ENCODE results near the gene PAXIP1.

PAXIP1 gene

DNA sequence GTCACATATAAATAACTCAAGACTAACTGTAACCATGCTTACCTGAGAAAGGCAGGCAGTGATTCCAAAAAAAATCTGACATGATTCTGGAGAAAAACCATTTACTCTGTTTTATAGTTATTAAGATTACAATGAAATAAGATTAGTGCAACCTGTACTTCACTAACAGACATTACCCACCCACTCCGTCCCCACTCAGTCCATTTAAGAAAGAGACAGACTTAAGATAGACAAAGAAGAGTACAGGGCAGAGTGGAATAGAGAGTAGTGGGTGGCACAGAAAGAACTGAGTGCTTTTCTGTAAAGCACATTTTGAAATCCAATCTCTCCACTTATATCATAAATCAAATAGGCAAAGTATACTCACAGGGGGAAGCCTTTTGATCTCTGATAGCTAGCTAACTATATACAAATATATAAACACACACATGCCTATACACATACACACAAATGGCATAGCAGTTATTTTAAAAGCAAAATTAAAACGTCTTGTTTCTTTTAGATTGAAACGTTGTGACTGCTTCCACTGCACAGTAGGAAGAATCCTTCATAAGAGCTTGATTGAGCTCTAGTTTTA is 11.9 kb downstream of the PAXIP1 start:
- DNase-seq: no peak

DNA sequence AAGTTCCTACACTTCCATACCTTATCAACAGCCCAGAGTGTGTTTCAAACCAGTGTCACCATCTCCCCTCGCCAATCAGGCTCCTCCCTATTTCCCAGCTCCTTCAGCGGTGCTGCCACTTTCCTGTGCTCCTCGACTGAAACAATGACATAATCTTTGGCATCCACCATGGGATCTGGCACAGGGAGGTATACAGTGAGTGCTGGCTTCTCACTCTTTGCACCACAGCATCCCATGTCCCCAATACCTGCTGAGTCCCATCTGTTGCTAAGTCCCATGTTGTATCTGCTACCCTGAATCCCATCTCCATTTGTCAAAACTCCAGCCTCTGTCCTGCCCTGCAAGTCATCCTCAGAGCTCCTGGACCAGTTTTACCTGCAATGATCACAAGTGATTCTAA is 15.4 kb downstream of the PAXIP1 start:
- DNase-seq: no peak

DNA sequence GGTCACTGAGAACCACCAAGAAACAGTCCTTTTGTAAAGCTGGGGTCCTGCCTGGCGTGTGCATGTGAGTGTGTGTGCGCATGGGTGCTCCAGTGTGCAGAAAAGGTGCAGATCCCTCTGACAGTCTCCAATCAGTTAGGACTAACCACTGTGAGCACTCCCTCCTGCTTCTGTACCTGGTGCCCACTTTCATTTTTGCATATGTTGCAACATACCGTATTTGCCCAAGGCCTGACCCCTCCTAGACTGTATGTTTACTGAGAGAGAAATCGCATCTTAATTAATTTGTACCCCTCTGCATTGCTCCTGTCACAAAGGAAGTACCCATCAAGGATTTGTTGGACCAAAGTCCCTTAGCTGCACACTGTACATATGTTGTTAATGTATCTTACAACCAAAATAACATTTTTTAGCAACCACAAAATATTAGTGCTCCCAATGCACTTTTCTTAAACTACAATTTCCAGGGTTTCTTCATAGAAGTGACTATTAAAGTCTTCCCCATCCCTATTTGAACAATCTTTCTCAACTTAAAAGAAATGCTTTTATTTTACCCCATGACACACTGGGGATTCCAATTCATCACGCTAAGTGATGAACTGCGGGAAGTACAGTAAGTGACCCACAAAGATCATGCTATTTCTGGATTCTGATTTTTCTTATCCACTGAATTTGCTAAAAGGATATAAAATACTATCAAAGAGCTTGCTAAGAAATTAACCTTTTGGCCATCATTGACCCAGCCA is 16.6 kb downstream of the PAXIP1 start:
- DNase-seq: no peak

DNA sequence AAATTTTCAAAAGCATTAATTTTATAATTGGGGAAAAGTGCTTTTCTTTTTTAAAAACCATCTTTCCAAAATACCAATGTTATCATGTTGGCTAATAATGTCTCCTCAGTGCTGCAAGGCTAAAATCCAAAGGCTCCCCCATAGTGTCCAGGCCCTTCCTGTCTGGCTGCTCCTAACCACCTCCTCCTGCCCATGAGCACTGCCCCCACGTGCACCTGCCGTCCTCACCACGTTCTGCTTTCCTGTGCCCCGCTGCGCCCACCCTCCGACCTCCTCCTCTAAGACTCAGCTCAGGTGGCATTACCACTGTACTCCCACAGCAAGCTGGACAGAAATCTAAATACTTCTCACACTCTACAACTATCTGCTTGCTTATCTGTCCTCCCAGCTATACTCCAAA is 17.7 kb downstream of the PAXIP1 start:
- DNase-seq: no peak

DNA sequence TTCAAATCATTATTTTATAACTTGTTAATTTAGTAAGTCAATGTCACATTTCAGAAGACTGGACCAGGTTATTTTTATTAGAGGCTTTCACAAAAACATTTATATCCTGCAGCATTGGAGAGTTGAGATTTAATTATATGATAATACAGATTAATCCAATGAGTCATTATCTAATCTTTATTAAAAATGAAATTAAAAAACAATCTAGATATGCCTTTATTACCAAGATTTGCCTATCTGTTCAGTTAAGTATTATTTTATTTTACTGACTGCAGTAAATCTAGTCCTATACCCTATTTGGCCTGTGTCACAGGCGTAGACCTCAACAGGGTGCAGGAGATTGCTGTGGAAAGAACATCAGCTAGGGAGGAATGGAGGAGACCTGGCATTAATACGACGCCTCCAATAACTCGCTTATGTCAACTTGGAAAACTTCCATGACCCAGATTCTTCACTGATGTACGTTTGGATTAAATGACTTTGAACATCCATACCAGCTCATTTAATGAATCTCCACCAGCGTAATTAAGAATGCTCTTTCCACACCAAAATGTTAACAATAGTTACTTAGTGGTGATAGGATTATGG is 18.2 kb downstream of the PAXIP1 start:
- DNase-seq: no peak

DNA sequence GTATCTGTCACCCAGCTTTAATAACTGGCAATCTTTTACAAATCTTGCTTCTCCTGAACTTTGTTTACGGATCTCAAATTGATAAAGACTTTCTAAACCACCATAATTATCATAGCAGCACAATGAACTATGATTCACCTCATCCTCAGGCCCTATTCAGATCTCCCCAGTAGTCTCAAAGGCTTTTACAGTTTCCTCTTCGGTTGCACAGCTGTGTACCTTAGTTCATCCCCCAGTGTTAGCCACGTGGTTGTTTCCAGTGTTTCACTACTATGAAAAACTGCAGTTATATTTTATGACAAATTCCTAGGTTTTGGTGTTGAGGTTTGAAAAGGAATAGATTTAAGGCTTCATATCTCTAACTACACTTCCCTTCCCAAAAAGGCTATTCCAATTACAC is 24.9 kb downstream of the PAXIP1 start:
- no peak for DNase-seq

DNA sequence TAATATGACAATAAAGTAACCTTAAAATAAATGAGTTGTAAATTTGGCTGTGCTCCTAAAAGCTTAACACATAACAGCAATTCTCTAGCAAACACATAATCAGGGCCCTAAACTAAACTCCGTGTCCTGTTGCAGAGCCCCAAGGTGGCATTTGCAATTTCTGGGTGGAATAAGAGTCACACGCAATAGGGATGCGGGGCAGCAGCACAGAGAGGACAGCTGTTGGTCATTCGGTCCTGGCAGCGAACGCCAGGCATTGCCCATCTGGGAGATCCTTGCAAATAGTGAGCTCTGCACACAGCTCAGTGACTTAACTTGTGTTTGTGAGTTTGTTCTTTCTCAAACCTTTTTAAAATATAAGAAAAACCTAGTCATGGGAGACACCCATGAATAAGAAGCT is 25.7 kb downstream of the PAXIP1 start:
- no peak for DNase-seq

DNA sequence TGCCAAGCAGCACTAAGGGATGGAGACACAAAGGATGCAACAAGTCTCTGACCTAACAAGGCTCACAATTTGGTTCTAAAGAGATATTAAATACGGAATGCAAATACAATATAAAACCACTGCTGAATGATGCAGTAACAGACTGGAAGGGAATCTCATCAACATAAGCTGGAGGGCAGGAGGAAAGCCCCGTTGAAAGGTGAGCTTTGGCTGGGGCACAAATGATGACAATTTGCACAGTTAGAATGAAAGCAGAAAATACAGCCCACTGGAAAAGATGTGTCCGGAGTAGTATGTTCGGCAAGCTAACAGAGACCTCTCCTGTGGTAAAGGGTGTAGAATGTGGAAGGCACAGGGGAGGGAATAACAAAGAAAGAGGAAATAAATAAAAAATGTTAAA is 26.1 kb downstream of the PAXIP1 start:
- no peak for DNase-seq

DNA sequence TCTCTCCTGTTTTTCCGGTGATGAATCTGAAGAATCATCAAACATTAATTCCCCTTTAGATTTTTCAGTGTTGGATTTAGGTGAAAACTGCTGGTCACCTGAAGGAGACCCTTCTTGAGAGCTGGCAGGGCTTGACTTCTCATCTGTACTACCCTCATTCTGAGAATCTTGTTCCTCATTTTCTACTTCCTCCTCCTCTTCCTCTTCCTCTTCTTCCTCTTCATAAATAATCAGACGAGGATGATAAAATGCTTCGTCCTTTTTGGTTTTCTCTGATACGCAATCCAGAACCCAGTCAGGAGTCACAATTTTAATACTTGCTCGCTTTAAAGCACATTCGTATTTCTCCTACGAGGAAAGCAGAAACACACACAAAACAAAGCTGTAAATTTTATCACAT is 26.9 kb downstream of the PAXIP1 start:
- DNase-seq: no peak

DNA sequence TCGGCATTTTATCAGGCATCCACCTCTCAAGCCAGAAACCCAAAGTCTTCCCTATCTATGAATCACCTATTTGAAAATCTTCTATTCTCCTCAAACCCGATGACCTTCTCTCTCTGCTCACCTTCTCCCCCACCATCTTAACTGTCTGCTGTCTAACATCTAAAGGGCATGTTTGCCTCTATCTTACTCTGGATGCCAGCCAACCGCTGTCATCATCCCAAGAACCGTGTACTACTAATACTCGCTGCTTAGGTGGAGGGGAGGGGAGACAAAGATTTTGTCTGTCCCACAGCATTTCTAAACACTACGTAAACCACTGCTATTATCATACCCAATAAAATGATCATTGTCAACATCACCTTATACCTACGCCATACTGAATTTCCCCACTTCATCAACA is 29.5 kb downstream of the PAXIP1 start:
- DNase-seq: no peak

DNA sequence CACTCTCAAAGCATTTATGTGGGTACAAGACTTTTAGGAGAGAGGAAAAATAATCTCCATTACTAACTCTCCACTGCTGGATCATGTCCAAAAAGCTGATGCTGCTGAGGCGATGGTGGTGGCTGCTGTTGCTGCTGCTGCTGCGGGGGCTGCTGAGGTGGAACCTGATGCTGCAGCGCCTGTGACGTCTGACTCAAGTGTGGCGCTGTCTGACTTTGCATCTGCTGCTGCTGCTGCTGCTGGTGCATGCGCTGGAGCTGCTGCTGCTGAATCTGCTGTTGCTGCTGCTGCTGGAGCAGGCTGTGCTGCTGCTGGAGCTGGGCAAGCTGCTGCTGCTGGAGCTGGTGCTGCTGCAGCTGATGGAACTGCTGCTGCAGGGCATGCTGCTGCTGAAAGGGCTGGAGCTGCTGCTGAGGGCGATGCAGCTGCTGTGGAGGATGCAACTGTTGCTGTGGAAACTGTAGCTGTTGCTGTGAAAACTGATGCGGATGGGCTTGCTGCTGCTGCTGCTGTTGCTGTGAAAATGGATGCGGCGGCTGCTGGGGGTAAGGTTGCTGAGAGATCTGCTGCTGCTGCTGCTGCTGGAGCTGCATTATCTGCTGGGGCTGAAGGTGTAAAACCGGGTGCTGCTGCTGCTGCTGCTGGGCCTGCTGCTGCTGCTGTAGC is 34.5 kb downstream of the PAXIP1 start:
- no peak for DNase-seq

DNA sequence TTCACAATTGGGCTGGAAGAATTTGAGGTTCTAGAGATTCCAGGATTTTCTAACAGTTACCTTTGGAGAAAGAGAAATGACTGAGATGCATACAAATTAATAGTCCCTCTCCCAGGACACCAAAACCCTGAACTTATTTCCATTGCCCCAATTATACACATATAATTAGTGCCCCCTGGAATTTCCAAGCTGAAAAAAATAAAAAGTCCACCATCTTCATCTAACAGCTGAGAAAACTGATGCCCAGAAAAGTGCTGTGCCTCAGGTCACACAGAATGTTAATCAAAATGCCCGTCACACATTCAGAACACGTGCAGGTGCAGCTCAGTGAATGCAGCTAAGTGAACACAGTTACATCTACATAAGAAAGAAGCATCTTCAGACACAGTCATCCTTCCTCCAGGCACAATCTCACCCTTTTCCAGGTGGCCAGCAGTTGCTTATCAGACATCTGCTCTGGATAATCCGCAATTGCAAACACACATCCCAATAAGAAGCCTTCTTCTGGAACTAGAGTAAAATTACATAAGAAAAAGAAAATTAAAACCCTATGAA is 35.4 kb downstream of the PAXIP1 start:
- DNase-seq: no peak

DNA sequence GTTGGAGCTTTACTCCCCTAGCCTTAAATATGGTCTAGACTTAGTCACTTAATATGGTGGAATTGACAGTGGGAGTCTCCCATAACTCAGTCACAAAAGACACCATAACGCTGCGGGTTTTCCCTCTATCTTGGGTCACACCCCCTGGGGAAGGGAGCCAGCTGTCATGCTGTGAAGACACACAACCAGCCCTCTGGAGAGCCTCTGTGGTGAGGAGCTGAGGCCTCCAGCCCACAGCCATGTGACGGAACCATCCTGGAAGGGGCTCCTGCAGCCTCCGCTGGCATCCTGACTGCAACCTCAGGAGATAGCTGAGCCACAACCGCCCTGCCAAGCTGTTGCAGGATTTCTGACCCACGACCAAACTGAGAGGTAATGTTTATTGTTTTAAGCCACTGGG is 37.9 kb downstream of the PAXIP1 start:
- DNase-seq: no peak

DNA sequence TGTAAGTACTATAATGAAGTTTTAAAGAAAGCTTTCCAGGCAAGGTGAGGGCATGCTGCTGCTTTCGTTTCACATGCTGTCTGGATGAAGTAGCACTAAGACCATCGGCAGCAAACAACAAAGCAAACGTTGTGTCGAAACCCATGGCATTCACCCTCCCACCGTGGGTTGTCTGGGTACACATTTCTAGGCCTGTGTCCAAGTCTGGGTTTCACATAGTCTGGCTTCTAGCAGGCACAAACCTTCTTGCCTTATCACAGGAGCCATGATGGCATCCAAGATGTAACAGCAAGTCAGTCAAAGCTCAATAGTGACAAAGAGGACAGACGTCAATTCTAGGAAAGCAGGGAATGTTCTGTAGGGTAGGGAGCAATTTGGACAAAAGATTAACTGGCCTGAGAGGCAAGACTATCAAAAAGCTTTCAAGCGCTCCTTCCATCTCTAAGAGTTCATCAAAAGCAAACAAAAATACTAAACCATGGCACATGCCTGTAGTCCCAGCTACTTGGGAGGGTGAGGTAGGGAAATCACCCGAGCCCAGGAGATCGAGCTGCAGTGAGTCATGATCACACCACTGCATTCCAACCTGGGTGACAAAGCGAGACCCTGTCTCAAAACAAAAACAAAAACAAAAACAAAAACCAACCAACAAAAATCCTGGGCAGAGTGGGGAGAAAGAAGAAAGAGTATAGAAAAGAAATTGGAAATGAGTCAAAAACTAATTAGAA is 42.7 kb downstream of the PAXIP1 start:
- DNase-seq: no peak

DNA sequence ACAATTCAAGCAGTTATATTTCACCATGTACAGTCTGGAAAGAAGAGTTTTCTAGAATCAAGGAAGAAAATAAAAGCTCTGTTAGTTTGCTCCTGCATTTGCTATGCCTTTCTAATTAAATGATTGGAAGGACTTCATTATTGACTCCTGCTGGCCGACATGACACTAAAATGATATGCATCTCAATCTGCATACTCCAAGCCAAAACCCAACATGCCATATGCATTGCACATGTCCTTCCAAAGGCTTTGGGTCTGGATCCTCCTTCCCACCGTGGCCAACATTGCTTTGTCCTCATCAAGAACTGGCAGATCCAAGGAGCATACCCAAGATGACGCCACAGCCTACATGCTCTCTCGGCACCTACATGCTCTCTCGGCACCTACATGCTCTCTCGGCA is 46.5 kb downstream of the PAXIP1 start:
- DNase-seq: no peak

DNA sequence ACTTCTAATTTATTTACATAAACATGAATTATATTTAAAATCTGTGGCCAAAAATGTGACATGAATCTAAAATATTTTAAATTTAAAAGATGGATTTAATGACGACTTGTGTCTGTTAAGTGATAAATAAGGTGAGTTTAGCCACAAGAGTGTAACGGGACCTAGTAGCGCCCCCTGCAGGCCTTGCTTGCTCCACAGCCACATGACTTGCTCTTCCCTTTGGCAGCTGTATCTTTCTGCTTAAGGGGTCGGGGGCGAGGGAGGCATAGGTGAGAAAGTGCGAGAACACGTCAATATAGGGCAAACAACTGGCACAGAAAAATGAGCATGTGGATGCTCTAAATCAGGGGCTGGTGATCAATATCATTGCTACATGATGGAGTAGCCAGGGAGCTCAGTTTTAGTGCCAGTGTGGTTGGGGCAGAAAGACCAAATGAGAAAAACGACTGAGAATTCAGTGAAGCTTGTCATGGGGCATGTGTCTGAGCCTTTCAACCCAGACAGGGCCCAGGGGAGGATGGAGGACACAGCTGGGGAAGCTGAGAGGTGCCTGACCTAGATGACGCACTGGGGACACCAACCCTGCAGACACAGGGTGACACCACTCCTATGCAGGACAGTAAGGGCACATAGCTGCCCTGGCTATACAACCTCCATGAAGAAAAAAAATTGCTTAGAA is 49.8 kb downstream of the PAXIP1 start:
- peak; percentile 75 for DNase-seq

DNA sequence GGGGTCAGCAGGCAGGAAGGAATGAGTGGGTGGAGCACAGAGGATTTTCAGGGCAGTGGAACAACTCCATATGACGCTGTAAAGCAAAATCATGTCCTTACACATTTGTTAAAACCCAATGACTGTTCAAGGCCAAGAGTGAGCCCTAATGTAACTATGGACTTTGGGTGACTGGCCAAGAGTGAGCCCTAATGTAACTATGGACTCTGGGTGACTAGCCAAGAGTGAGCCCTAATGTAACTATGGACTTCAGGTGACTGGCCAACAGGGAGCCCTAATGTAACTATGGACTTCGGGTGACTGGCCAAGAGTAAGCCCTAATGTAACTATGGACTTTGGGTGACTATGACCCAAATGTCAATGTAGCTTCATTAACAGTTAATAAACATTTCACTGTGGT is 52.0 kb downstream of the PAXIP1 start:
- DNase-seq: no peak

DNA sequence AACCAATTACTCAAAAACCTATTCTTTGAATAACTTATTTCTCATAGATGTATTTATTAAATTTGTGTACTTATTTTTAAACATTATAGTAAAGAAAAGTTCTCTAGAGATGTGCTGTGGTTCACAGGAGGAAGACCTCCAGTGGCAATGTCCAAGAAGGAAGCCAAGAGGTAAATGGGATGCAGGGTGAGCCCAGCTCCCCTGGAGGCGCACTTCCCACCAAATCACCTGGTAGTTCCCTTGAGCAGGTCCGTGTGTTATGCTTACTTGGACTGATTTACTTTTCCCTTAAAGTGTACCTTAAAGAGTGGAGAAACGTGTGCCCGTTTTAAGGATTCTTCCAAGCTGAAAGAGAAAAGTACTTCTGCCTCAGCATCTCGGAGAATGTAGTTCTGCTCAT is 55.3 kb downstream of the PAXIP1 start:
- no peak for DNase-seq

DNA sequence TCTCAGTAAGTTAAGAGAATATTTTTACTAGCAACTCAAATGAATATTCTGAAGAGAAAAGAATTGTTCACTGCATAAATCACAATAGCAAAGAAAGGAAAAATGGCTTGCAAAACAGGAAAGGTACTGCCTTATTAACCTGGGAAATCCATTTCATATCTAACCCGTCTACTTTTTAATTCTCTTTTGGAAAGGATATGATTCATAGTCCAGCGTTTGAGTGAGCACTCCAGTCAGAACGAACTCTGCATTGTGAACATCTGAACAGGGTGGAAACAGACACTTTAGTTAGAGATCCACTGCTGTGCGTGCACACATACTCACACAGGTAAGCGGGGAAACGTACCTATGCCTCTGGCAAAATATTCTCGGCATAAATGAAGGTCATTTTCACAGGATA is 56.8 kb downstream of the PAXIP1 start:
- no peak for DNase-seq

DNA sequence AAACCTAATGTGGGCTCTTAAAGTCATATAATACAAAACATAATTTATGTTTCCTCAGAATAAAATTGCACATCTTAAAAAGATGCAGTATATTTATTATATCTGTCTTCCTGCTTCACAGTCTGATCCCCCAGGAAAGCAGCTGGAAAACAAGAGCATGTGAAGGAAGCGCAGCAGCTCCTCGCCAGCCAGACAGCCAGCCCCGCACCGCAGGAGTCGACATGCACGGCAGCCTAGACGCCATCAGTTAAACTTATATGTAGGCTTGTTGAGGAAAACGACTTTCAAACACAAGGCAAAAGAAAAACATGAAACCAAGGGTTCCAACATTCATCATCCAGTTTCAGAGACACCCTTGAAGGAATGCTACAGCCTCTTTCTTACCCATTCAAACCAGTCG is 59.0 kb downstream of the PAXIP1 start:
- DNase-seq: no peak

DNA sequence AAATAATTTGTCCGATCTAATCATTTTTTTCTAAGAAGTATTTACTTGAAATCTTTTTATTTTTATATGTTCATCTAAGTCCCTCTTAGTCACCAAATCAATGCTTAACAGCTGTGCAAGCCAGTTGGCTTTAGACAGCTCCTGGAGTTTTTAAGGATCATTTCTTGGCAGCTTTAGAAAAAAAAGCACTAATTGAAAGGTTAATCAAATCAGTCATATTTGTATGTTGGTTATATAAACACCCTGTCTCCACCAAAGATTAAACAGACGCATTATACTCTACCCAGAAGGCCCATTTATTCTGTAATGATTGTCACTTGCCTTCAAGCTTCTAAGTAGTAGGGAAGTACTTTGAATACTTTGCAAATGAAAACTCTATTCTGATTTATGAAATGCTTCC is 60.2 kb downstream of the PAXIP1 start:
- no peak for DNase-seq

DNA sequence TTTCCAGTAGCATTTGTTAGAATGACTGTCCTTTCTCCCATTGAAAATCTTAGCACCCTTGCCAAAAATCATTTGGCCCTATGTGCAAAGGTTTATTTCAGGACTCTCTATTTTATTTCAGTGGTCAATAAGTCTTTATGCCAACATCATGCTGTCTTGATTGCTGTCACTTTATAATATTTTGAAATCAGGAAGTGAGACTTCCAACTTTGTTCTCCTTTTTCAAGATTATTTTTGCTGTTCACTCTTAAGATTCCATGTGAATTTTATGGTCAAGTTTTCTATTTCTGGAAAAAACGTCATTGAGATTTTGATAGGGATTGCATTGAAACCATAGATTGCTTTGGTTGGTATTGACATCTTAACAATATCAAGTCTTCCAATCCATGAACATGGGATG is 65.1 kb downstream of the PAXIP1 start:
- no peak for DNase-seq
